ENCODE data around the gene EGFL8. TPM values are rescaled to one million over a fixed set of nuclear protein-coding genes. Genes with fewer than 3 reads are reported as not detected.
"Not testable (repeated sequence)": the region's sequence is repeated elsewhere in the genome, so short reads cannot be mapped to it uniquely, and the experiment has no call there.

Gene EGFL8
- total and polyA plus RNA-seq, 4 donors = 1.8 to 8.2 (median 1.9) TPM

DNA sequence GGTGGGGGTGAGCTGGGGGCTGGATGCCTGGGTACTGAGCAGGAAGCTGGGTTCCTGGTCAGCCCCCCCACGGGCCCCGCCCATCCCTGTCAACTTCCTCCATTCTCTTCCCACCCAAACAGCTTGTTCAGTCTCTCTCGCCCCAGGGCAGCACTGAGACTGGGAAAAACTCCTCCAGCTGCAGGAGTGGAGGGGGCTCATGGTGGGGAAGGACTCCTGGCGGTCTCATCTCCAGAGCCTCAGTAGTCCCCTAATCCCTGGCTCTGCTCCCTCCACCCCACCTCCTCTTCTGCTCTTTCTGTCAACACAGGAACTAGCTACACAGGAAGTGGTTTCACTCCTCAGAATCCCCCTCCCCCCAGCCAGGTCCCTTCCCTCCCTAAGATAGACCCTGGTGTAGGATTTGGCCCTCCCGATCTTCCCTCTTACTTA lies 28.2 kb downstream of the EGFL8 start, which contains the start of gene GPSM3:
TSS of gene GPSM3 (minus strand) at position 36 of the 432 bp plus-strand sequence. CDS start 130 bp downstream, outside the sequence.
- Histone ChIP-seq H3K4me3 (ENCODE audit: low read depth in 1 of 3, low read length in 3 of 3) (peak within 1 kb of the TSS in 2 of 3 donors; percentile 37 to 40), H3K27ac (ENCODE audit: low read depth in 1 of 2, low read length in 2 of 2) (peak within 1 kb of the TSS; percentile 75 to 97), H3K27me3 (ENCODE audit: control insufficient read depth in 4 of 4, insufficient read depth in 4 of 4, low read length in 3 of 4) (no peaks in the 10 kb centered on the region), H3K9ac (ENCODE audit: low read depth in 1 of 2, low read length in 2 of 2) (peak within 1 kb of the TSS; percentile 54 to 73), H3K4me1 (ENCODE audit: control insufficient read depth in 4 of 4, insufficient read depth in 4 of 4, low read length in 3 of 4) (peaks cover 8 to 45% (median 29%) of the 10 kb centered on the region in 4 donors), H3K9me3 (ENCODE audit: control insufficient read depth in 4 of 4, low read length in 3 of 4) (no peaks in the 10 kb centered on the region), H3K36me3 (ENCODE audit: control insufficient read depth in 4 of 4, insufficient read depth in 3 of 4, low read depth in 1 of 4, low read length in 3 of 4) (peaks cover 0 to 2% (median 1%) of the 10 kb centered on the region in 4 donors)
- TF ChIP-seq GABPA (IDR thresholded peaks at IDR 0.05 in 1 of 2, conservative IDR thresholded peaks at IDR 0.05 in 1 of 2) = peak; percentile 33 to 36
- TF ChIP-seq RAD21 (IDR thresholded peaks at IDR 0.05) = no peak
- DNase-seq (ENCODE audit: low spot score) = no peak
- WGBS = 48% methylated on average over 5 of the region's 5 CpGs

DNA sequence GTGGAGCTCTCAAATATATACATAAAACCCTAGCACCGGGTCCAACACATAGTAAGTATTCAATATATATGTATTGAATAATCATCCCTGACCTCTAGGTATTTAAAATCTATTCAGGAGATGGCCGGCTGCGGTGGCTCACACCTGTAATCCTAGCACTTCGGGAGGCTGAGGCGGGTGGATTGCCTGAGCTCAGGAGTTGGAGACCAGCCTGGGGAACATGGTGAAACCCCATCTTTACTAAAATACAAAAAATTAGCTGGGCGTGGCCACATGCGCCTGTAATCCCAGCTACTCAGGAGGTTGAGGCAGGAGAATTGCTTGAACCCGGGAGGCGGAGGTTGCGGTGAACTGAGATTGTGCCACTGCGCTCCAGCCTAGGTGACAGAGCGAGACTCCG lies 28.7 kb downstream of the EGFL8 start:
- H3K27ac ChIP-seq (ENCODE audit: low read depth in 1 of 2, low read length in 2 of 2) = peak overlapping the region; percentile 75 to 97
- not testable (repeated sequence) for DNase-seq (ENCODE audit: low spot score); H3K9me3 ChIP-seq (ENCODE audit: control insufficient read depth in 4 of 4, low read length in 3 of 4); H3K27me3 ChIP-seq (ENCODE audit: control insufficient read depth in 4 of 4, insufficient read depth in 4 of 4, low read length in 3 of 4); H3K9ac ChIP-seq (ENCODE audit: low read depth in 1 of 2, low read length in 2 of 2); H3K36me3 ChIP-seq (ENCODE audit: control insufficient read depth in 4 of 4, insufficient read depth in 3 of 4, low read depth in 1 of 4, low read length in 3 of 4); H3K4me3 ChIP-seq (ENCODE audit: low read depth in 1 of 3, low read length in 3 of 3)
- peaks cover 8 to 42% (median 26%) of the 10 kb centered on the region in 4 donors for H3K4me1 ChIP-seq (ENCODE audit: control insufficient read depth in 4 of 4, insufficient read depth in 4 of 4, low read length in 3 of 4)
- 80% methylated on average over 13 of the region's 13 CpGs for WGBS

DNA sequence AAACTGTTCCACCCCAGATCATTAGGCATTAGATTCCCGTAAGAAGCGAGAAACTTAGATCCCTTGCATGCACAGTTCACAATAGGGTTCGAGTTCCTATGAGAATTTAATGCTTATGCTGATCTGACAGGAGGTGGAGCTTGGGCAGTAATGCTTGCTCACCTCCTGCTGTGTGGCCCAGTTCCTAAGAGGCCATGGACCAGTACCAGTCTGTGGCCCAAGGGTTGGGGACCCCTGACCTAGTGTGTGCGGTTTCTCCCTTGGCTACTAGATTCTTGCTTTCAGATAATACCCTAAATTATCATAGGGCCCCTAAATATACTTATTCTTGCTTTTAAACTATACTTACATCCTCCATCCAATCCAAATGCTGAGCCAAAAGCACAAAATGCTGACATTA lies 30.0 kb downstream of the EGFL8 start:
- TF ChIP-seq, protein P1, sequence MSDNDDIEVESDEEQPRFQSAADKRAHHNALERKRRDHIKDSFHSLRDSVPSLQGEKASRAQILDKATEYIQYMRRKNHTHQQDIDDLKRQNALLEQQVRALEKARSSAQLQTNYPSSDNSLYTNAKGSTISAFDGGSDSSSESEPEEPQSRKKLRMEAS (IDR thresholded peaks at IDR 0.05) = no peak
- no peak for TF ChIP-seq EGR1 (IDR thresholded peaks at IDR 0.05; ENCODE audit: low read depth in 2 of 2)
- TF ChIP-seq SP1 (IDR thresholded peaks at IDR 0.05) = no peak
- TF ChIP-seq, protein P2, sequence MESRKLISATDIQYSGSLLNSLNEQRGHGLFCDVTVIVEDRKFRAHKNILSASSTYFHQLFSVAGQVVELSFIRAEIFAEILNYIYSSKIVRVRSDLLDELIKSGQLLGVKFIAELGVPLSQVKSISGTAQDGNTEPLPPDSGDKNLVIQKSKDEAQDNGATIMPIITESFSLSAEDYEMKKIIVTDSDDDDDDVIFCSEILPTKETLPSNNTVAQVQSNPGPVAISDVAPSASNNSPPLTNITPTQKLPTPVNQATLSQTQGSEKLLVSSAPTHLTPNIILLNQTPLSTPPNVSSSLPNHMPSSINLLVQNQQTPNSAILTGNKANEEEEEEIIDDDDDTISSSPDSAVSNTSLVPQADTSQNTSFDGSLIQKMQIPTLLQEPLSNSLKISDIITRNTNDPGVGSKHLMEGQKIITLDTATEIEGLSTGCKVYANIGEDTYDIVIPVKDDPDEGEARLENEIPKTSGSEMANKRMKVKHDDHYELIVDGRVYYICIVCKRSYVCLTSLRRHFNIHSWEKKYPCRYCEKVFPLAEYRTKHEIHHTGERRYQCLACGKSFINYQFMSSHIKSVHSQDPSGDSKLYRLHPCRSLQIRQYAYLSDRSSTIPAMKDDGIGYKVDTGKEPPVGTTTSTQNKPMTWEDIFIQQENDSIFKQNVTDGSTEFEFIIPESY (IDR thresholded peaks at IDR 0.05) = no peak
- TF ChIP-seq HNF4A (conservative IDR thresholded peaks at IDR 0.05) = no peak
- TF ChIP-seq RAD21 (IDR thresholded peaks at IDR 0.05) = no peak
- no peak for TF ChIP-seq YY1 (IDR thresholded peaks at IDR 0.05)
- no peak for TF ChIP-seq JUND (IDR thresholded peaks at IDR 0.05)
- TF ChIP-seq NR2F2 (IDR thresholded peaks at IDR 0.05) = no peak
- no peak for TF ChIP-seq FOXA1 (IDR thresholded peaks at IDR 0.05)
- TF ChIP-seq RXRA (IDR thresholded peaks at IDR 0.05) = no peak
- no peak for TF ChIP-seq TAF1 (conservative IDR thresholded peaks at IDR 0.05)
- TF ChIP-seq, protein P3, sequence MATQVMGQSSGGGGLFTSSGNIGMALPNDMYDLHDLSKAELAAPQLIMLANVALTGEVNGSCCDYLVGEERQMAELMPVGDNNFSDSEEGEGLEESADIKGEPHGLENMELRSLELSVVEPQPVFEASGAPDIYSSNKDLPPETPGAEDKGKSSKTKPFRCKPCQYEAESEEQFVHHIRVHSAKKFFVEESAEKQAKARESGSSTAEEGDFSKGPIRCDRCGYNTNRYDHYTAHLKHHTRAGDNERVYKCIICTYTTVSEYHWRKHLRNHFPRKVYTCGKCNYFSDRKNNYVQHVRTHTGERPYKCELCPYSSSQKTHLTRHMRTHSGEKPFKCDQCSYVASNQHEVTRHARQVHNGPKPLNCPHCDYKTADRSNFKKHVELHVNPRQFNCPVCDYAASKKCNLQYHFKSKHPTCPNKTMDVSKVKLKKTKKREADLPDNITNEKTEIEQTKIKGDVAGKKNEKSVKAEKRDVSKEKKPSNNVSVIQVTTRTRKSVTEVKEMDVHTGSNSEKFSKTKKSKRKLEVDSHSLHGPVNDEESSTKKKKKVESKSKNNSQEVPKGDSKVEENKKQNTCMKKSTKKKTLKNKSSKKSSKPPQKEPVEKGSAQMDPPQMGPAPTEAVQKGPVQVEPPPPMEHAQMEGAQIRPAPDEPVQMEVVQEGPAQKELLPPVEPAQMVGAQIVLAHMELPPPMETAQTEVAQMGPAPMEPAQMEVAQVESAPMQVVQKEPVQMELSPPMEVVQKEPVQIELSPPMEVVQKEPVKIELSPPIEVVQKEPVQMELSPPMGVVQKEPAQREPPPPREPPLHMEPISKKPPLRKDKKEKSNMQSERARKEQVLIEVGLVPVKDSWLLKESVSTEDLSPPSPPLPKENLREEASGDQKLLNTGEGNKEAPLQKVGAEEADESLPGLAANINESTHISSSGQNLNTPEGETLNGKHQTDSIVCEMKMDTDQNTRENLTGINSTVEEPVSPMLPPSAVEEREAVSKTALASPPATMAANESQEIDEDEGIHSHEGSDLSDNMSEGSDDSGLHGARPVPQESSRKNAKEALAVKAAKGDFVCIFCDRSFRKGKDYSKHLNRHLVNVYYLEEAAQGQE (IDR thresholded peaks at IDR 0.05) = no peak
- TF ChIP-seq GABPA (IDR thresholded peaks at IDR 0.05 in 1 of 2, conservative IDR thresholded peaks at IDR 0.05 in 1 of 2) = no peak
- no peak overlapping the region for H3K9ac ChIP-seq (ENCODE audit: low read depth in 1 of 2, low read length in 2 of 2)
- no peak for DNase-seq (ENCODE audit: low spot score)
- H3K36me3 ChIP-seq (ENCODE audit: control insufficient read depth in 4 of 4, insufficient read depth in 3 of 4, low read depth in 1 of 4, low read length in 3 of 4) = no peaks in the 10 kb centered on the region
- no peaks in the 10 kb centered on the region for H3K9me3 ChIP-seq (ENCODE audit: control insufficient read depth in 4 of 4, low read length in 3 of 4)
- 94% methylated on average over 4 of the region's 4 CpGs for WGBS
- no peak overlapping the region for H3K4me3 ChIP-seq (ENCODE audit: low read depth in 1 of 3, low read length in 3 of 3)
- peak overlapping the region; percentile 82 to 99 for H3K27ac ChIP-seq (ENCODE audit: low read depth in 1 of 2, low read length in 2 of 2)
- no peaks in the 10 kb centered on the region for H3K27me3 ChIP-seq (ENCODE audit: control insufficient read depth in 4 of 4, insufficient read depth in 4 of 4, low read length in 3 of 4)
- H3K4me1 ChIP-seq (ENCODE audit: control insufficient read depth in 4 of 4, insufficient read depth in 4 of 4, low read length in 3 of 4) = peaks cover 3 to 34% (median 17%) of the 10 kb centered on the region in 4 donors
